HL-60 (cell line): Measurements from ENCODE around the gene TMTC1.

Source experiments
- GABPA ChIP-seq: IDR thresholded peaks from 2 replicates; pipeline ENCODE4 v1.6.1; 2012; ENCODE audit warnings: low read depth
- POLR2AphosphoS5 ChIP-seq: IDR thresholded peaks from 2 replicates; pipeline ENCODE4 v1.6.1; 2012; ENCODE audit warnings: low read depth
- SPI1 ChIP-seq: IDR thresholded peaks from 2 replicates; pipeline ENCODE4 v1.6.1; 2012; ENCODE audit warnings: low read depth, mild to moderate bottlenecking, borderline replicate concordance
- TF ChIP-seq, protein P1 (sequence below): IDR thresholded peaks from one replicate; pipeline ENCODE4 v1.5.1; 2011; ENCODE audit warnings: low read length, control low read depth, inconsistent platforms; ENCODE audit not compliant: insufficient read depth
- TF ChIP-seq, protein P2 (sequence below): IDR thresholded peaks from 2 replicates; pipeline ENCODE4 v1.6.1; 2012; ENCODE audit warnings: low read depth; ENCODE audit not compliant: insufficient replicate concordance

- TF ChIP-seq, protein P1, sequence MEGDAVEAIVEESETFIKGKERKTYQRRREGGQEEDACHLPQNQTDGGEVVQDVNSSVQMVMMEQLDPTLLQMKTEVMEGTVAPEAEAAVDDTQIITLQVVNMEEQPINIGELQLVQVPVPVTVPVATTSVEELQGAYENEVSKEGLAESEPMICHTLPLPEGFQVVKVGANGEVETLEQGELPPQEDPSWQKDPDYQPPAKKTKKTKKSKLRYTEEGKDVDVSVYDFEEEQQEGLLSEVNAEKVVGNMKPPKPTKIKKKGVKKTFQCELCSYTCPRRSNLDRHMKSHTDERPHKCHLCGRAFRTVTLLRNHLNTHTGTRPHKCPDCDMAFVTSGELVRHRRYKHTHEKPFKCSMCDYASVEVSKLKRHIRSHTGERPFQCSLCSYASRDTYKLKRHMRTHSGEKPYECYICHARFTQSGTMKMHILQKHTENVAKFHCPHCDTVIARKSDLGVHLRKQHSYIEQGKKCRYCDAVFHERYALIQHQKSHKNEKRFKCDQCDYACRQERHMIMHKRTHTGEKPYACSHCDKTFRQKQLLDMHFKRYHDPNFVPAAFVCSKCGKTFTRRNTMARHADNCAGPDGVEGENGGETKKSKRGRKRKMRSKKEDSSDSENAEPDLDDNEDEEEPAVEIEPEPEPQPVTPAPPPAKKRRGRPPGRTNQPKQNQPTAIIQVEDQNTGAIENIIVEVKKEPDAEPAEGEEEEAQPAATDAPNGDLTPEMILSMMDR, result no peak
- TF ChIP-seq POLR2AphosphoS5 (no peak), SPI1 (no peak), GABPA (no peak)
- TF ChIP-seq, protein P2, sequence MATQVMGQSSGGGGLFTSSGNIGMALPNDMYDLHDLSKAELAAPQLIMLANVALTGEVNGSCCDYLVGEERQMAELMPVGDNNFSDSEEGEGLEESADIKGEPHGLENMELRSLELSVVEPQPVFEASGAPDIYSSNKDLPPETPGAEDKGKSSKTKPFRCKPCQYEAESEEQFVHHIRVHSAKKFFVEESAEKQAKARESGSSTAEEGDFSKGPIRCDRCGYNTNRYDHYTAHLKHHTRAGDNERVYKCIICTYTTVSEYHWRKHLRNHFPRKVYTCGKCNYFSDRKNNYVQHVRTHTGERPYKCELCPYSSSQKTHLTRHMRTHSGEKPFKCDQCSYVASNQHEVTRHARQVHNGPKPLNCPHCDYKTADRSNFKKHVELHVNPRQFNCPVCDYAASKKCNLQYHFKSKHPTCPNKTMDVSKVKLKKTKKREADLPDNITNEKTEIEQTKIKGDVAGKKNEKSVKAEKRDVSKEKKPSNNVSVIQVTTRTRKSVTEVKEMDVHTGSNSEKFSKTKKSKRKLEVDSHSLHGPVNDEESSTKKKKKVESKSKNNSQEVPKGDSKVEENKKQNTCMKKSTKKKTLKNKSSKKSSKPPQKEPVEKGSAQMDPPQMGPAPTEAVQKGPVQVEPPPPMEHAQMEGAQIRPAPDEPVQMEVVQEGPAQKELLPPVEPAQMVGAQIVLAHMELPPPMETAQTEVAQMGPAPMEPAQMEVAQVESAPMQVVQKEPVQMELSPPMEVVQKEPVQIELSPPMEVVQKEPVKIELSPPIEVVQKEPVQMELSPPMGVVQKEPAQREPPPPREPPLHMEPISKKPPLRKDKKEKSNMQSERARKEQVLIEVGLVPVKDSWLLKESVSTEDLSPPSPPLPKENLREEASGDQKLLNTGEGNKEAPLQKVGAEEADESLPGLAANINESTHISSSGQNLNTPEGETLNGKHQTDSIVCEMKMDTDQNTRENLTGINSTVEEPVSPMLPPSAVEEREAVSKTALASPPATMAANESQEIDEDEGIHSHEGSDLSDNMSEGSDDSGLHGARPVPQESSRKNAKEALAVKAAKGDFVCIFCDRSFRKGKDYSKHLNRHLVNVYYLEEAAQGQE, result no peak
These were observed 55.7 kb downstream of the TMTC1 start for GRCh38 chr12:29728030-29728429.
